Activated CD4-positive, alpha-beta T cell treated with anti-CD3 and anti-CD28 coated beads, Interleukin-2, amount 10 ng/mL, durations not matched to agents 24 days and 14 days (primary cell): ENCODE measurements around the gene IRAK1. TPM values are rescaled to one million over a fixed set of nuclear protein-coding genes. Genes with fewer than 3 reads are reported as not detected.

ENCODE experiments used
- DNase-seq: peaks from one replicate; pipeline ENCODE4 v3.0.0; 2022
- H3K27ac Mint-ChIP-seq: one replicate; pipeline ENCODE4 v1.8.0; 2022; ENCODE audit warnings: mild to moderate bottlenecking, mixed read lengths
- H3K27me3 Mint-ChIP-seq: one replicate; pipeline ENCODE4 v1.8.0; 2022; ENCODE audit warnings: mixed read lengths
- H3K36me3 Mint-ChIP-seq: one replicate; pipeline ENCODE4 v1.8.0; 2022; ENCODE audit warnings: low read depth, mild to moderate bottlenecking, mixed read lengths
- H3K4me1 Mint-ChIP-seq: one replicate; pipeline ENCODE4 v1.8.0; 2021; ENCODE audit warnings: mixed read lengths
- H3K4me3 Mint-ChIP-seq: one replicate; pipeline ENCODE4 v1.8.0; 2022; ENCODE audit warnings: mild to moderate bottlenecking, moderate library complexity, mixed read lengths
- H3K9me3 Mint-ChIP-seq: one replicate; pipeline ENCODE4 v1.8.0; 2021; ENCODE audit warnings: mixed read lengths
- intact Hi-C: fragments of 100-400 bp; cut with micrococcal nuclease; formaldehyde crosslinking; loops from one replicate; pipeline ENCODE4 v1.15.1; 2023
- total RNA-seq: library from RNA; stranded (reverse); gene quantifications from 2 replicates; pipeline ENCODE4 v1.2.3, GENCODE V29; 2022

Gene IRAK1
- total RNA-seq, result 177 and 192 TPM in 2 replicates

- Mint-ChIP-seq H3K27ac (peak within 1 kb of the TSS; percentile 94), H3K9me3 (no peaks in the 10 kb centered on the region), H3K27me3 (no peaks in the 10 kb centered on the region), H3K4me1 (peaks cover 11% of the 10 kb centered on the region), H3K36me3 (peaks cover 18% of the 10 kb centered on the region), H3K4me3 (peak within 1 kb of the TSS; percentile 92)
- peak; percentile 90 for DNase-seq
- intact Hi-C loops, result loop anchor here (2.0 kb wide), 2 partner anchors 21 to 49 kb away; partner anchors contain the start of gene HCFC1
Measured at GRCh38 chrX:154019633-154020528, at the start of gene IRAK1. Gene IRAK1, minus strand, starts transcription at chrX:154019902. Its CDS starts 90 bp downstream, at chrX:154019812.

- intact Hi-C loops, result no loop called here
Measured at GRCh38 chrX:154068560-154068959, 48.9 kb upstream of the IRAK1 start.

GRCh38 chrX:154064637-154065435 is 45.1 kb upstream of the IRAK1 start:
- Mint-ChIP-seq H3K27ac (peak overlapping the region; percentile 21), H3K27me3 (no peaks in the 10 kb centered on the region), H3K36me3 (peaks cover 16% of the 10 kb centered on the region), H3K4me1 (peaks cover 33% of the 10 kb centered on the region), H3K4me3 (no peak overlapping the region), H3K9me3 (no peaks in the 10 kb centered on the region)
- intact Hi-C loops, result no loop called here
- no peak for DNase-seq

More at GRCh38 chrX:154068560-154068959, 48.9 kb upstream of the IRAK1 start:
- H3K4me1 Mint-ChIP-seq, result peaks cover 12% of the 10 kb centered on the region
- no peaks in the 10 kb centered on the region for H3K27me3 Mint-ChIP-seq
- no peak overlapping the region for H3K4me3 Mint-ChIP-seq
- H3K27ac Mint-ChIP-seq, result no peak overlapping the region
- no peaks in the 10 kb centered on the region for H3K9me3 Mint-ChIP-seq
- H3K36me3 Mint-ChIP-seq, result peaks cover 9% of the 10 kb centered on the region
- no peak for DNase-seq

GRCh38 chrX:154063234-154063633 is 43.5 kb upstream of the IRAK1 start:
- H3K9me3 Mint-ChIP-seq, result no peaks in the 10 kb centered on the region
- H3K4me3 Mint-ChIP-seq, result no peak overlapping the region
- H3K36me3 Mint-ChIP-seq, result peaks cover 22% of the 10 kb centered on the region
- peaks cover 38% of the 10 kb centered on the region for H3K4me1 Mint-ChIP-seq
- DNase-seq, result no peak
- intact Hi-C loops, result no loop called here
- H3K27me3 Mint-ChIP-seq, result no peaks in the 10 kb centered on the region
- peak overlapping the region; percentile 32 for H3K27ac Mint-ChIP-seq

- H3K4me3 Mint-ChIP-seq, result no peak overlapping the region
- intact Hi-C loops, result no loop called here
- DNase-seq, result no peak
- H3K27ac Mint-ChIP-seq, result no peak overlapping the region
- H3K27me3 Mint-ChIP-seq, result no peaks in the 10 kb centered on the region
- H3K4me1 Mint-ChIP-seq, result peaks cover 48% of the 10 kb centered on the region
- peaks cover 29% of the 10 kb centered on the region for H3K36me3 Mint-ChIP-seq
- no peaks in the 10 kb centered on the region for H3K9me3 Mint-ChIP-seq
Measured at GRCh38 chrX:154061801-154062200, 42.1 kb upstream of the IRAK1 start.

GRCh38 chrX:154059729-154060245 is 40.1 kb upstream of the IRAK1 start:
- DNase-seq, result no peak
- intact Hi-C loops, result no loop called here
- peaks cover 32% of the 10 kb centered on the region for H3K36me3 Mint-ChIP-seq
- no peaks in the 10 kb centered on the region for H3K27me3 Mint-ChIP-seq
- H3K27ac Mint-ChIP-seq, result peak overlapping the region; percentile 53
- peaks cover 50% of the 10 kb centered on the region for H3K4me1 Mint-ChIP-seq
- H3K4me3 Mint-ChIP-seq, result no peak overlapping the region
- H3K9me3 Mint-ChIP-seq, result no peaks in the 10 kb centered on the region

GRCh38 chrX:154059231-154059630 is 39.5 kb upstream of the IRAK1 start:
- Mint-ChIP-seq H3K27me3 (no peaks in the 10 kb centered on the region), H3K36me3 (peaks cover 28% of the 10 kb centered on the region), H3K4me1 (peaks cover 45% of the 10 kb centered on the region), H3K9me3 (no peaks in the 10 kb centered on the region), H3K4me3 (no peak overlapping the region), H3K27ac (peak overlapping the region; percentile 53)
- no peak for DNase-seq
- intact Hi-C loops, result no loop called here

GRCh38 chrX:154058214-154058997 is 38.7 kb upstream of the IRAK1 start:
- H3K9me3 Mint-ChIP-seq, result no peaks in the 10 kb centered on the region
- DNase-seq, result no peak
- H3K27me3 Mint-ChIP-seq, result no peaks in the 10 kb centered on the region
- intact Hi-C loops, result no loop called here
- peaks cover 28% of the 10 kb centered on the region for H3K36me3 Mint-ChIP-seq
- H3K4me3 Mint-ChIP-seq, result no peak overlapping the region
- peak overlapping the region; percentile 79 for H3K27ac Mint-ChIP-seq
- peaks cover 40% of the 10 kb centered on the region for H3K4me1 Mint-ChIP-seq

- intact Hi-C loops, result no loop called here
- H3K9me3 Mint-ChIP-seq, result no peaks in the 10 kb centered on the region
- H3K4me3 Mint-ChIP-seq, result no peak overlapping the region
- peaks cover 28% of the 10 kb centered on the region for H3K36me3 Mint-ChIP-seq
- H3K27ac Mint-ChIP-seq, result peak overlapping the region; percentile 80
- no peak for DNase-seq
- no peaks in the 10 kb centered on the region for H3K27me3 Mint-ChIP-seq
- H3K4me1 Mint-ChIP-seq, result peaks cover 37% of the 10 kb centered on the region
Measured at GRCh38 chrX:154057791-154058190, 38.1 kb upstream of the IRAK1 start.

GRCh38 chrX:154056770-154057241 is 37.1 kb upstream of the IRAK1 start:
- Mint-ChIP-seq H3K27ac (peak overlapping the region; percentile 80), H3K36me3 (peaks cover 30% of the 10 kb centered on the region), H3K4me3 (no peak overlapping the region), H3K4me1 (peaks cover 38% of the 10 kb centered on the region), H3K27me3 (no peaks in the 10 kb centered on the region), H3K9me3 (no peaks in the 10 kb centered on the region)
- no peak for DNase-seq
- intact Hi-C loops, result no loop called here

- H3K36me3 Mint-ChIP-seq, result peaks cover 34% of the 10 kb centered on the region
- peaks cover 17% of the 10 kb centered on the region for H3K4me1 Mint-ChIP-seq
- no peak overlapping the region for H3K4me3 Mint-ChIP-seq
- peak overlapping the region; percentile 65 for H3K27ac Mint-ChIP-seq
- intact Hi-C loops, result loop anchor here (5.0 kb wide), 1 partner anchor 39 kb away; no protein-coding TSS in a partner anchor
- DNase-seq, result peak; percentile 89
- no peaks in the 10 kb centered on the region for H3K9me3 Mint-ChIP-seq
- H3K27me3 Mint-ChIP-seq, result no peaks in the 10 kb centered on the region
Measured at GRCh38 chrX:154051201-154051810, 31.6 kb upstream of the IRAK1 start.

GRCh38 chrX:154050113-154050495 is 30.4 kb upstream of the IRAK1 start:
- intact Hi-C loops, result loop anchor here (5.0 kb wide), 1 partner anchor 38 kb away; no protein-coding TSS in a partner anchor
- Mint-ChIP-seq H3K27ac (peak overlapping the region; percentile 73), H3K27me3 (no peaks in the 10 kb centered on the region), H3K36me3 (peaks cover 33% of the 10 kb centered on the region), H3K4me3 (no peak overlapping the region), H3K9me3 (no peaks in the 10 kb centered on the region), H3K4me1 (peaks cover 16% of the 10 kb centered on the region)
- DNase-seq, result no peak
